Colonic mucosa (tissue), 4 donors: Measurements from ENCODE around the gene SEC14L3. TPM values are rescaled to one million over a fixed set of nuclear protein-coding genes. Genes with fewer than 3 reads are reported as not detected.

ENCODE experiments used
- DNase-seq: peaks from one replicate; pipeline ENCODE4 v3.0.0-alpha.2; 2020
- H3K27ac ChIP-seq: fragments of 200-600 bp; one replicate; pipeline ENCODE4 v1.8.0; 2021
- H3K27me3 ChIP-seq: fragments of 200-600 bp; one replicate; pipeline ENCODE4 v1.8.0; 2021
- H3K36me3 ChIP-seq: fragments of 200-600 bp; one replicate; pipeline ENCODE4 v1.8.0; 2021
- H3K4me1 ChIP-seq: fragments of 200-600 bp; one replicate; pipeline ENCODE4 v1.8.0; 2021; ENCODE audit warnings: mild to moderate bottlenecking
- H3K4me3 ChIP-seq: fragments of 200-600 bp; one replicate; pipeline ENCODE4 v1.8.0; 2021
- H3K9ac ChIP-seq, 2 donors: one replicate each; pipeline ENCODE4 v1.7.0; 2013; ENCODE audit warnings: control low read depth in 2 of 2, low read depth in 2 of 2, low read length in 2 of 2
- H3K9me3 ChIP-seq: fragments of 200-600 bp; one replicate; pipeline ENCODE4 v1.8.0; 2021
- CTCF ChIP-seq: fragments of 200-600 bp; IDR thresholded peaks from one replicate; pipeline ENCODE4 v1.8.0; 2022; ENCODE audit warnings: antibody characterized with exemption, mild to moderate bottlenecking
- intact Hi-C: fragments of 100-400 bp; cut with DNase I; formaldehyde crosslinking; loops from one replicate; pipeline ENCODE4 v1.14.1; 2022
- total RNA-seq, 2 donors: library from RNA; stranded (reverse); fragmentation: NEBNext Ultra II Directional in 1 of 2; extraction: Animal tissue kit (Norgen Biotek cat#: 25700) in 1 of 2; gene quantifications; one replicate each; pipeline ENCODE4 v1.2.1, GENCODE V29; 2021
- donor health status: healthy.
- donor health status: DM: no; HTN: no; CAD: no.
- donor health status: DM: no; HTN: no; CAD: no.

SEC14L3 gene
- total RNA-seq, 2 donors from 2014 or later: not detected

- H3K27ac ChIP-seq: no peak overlapping the region
- no peaks in the 10 kb centered on the region for H3K36me3 ChIP-seq
- intact Hi-C loops: loop anchor here (5.0 to 10.0 kb wide), 3 partner anchors 39 to 382 kb away; partner anchors contain the start of gene OSM
- no peak overlapping the region for H3K9ac ChIP-seq
- H3K4me1 ChIP-seq: no peaks in the 10 kb centered on the region
- no peaks in the 10 kb centered on the region for H3K27me3 ChIP-seq
- no peak overlapping the region for H3K4me3 ChIP-seq
- H3K9me3 ChIP-seq: no peaks in the 10 kb centered on the region
- no peak for TF ChIP-seq CTCF
- DNase-seq: no peak
Measured at GRCh38 chr22:30486661-30487115, 14.9 kb upstream of the SEC14L3 start.

GRCh38 chr22:30486118-30486517 lies 14.3 kb upstream of the SEC14L3 start:
- intact Hi-C loops: loop anchor here (5.0 to 10.0 kb wide), 3 partner anchors 39 to 381 kb away; partner anchors contain the start of gene OSM
- Histone ChIP-seq H3K27me3 (no peaks in the 10 kb centered on the region), H3K27ac (no peak overlapping the region), H3K9me3 (no peaks in the 10 kb centered on the region), H3K36me3 (no peaks in the 10 kb centered on the region), H3K4me1 (no peaks in the 10 kb centered on the region), H3K9ac (no peak overlapping the region), H3K4me3 (no peak overlapping the region)
- no peak for TF ChIP-seq CTCF
- no peak for DNase-seq

- intact Hi-C loops: loop anchor here (2.0 to 10.0 kb wide), 4 partner anchors 38 to 381 kb away; partner anchors contain the start of gene OSM
- no peaks in the 10 kb centered on the region for H3K27me3 ChIP-seq
- no peaks in the 10 kb centered on the region for H3K36me3 ChIP-seq
- H3K4me1 ChIP-seq: no peaks in the 10 kb centered on the region
- H3K27ac ChIP-seq: no peak overlapping the region
- H3K4me3 ChIP-seq: no peak overlapping the region
- no peaks in the 10 kb centered on the region for H3K9me3 ChIP-seq
- no peak overlapping the region for H3K9ac ChIP-seq
- peak; percentile 99 for TF ChIP-seq CTCF
- DNase-seq: peak; percentile 68
Measured at GRCh38 chr22:30485362-30485988, 13.7 kb upstream of the SEC14L3 start.

GRCh38 chr22:30483169-30483568 lies 11.4 kb upstream of the SEC14L3 start:
- no peaks in the 10 kb centered on the region for H3K27me3 ChIP-seq
- H3K4me3 ChIP-seq: no peak overlapping the region
- no peak overlapping the region for H3K27ac ChIP-seq
- no peak for TF ChIP-seq CTCF
- H3K4me1 ChIP-seq: no peaks in the 10 kb centered on the region
- H3K9me3 ChIP-seq: no peaks in the 10 kb centered on the region
- no peak overlapping the region for H3K9ac ChIP-seq
- H3K36me3 ChIP-seq: no peaks in the 10 kb centered on the region
- intact Hi-C loops: loop anchor here (10.0 kb wide), 2 partner anchors 218 to 378 kb away; partner anchors contain the start of gene OSM
- DNase-seq: no peak

GRCh38 chr22:30481711-30482110 lies 9.9 kb upstream of the SEC14L3 start:
- Histone ChIP-seq H3K27me3 (no peaks in the 10 kb centered on the region), H3K4me1 (no peaks in the 10 kb centered on the region), H3K9me3 (no peaks in the 10 kb centered on the region), H3K9ac (no peak overlapping the region), H3K4me3 (no peak overlapping the region), H3K27ac (no peak overlapping the region), H3K36me3 (no peaks in the 10 kb centered on the region)
- DNase-seq: no peak
- intact Hi-C loops: loop anchor here (10.0 kb wide), 2 partner anchors 217 to 377 kb away; partner anchors contain the start of gene OSM
- no peak for TF ChIP-seq CTCF
